Osteoblast (primary cell): ENCODE measurements around the gene TNN. TPM values are rescaled to one million over a fixed set of nuclear protein-coding genes. Genes with fewer than 3 reads are reported as not detected.

Experiments used
- DNase-seq: peaks from one replicate; pipeline ENCODE4 v3.0.0; 2011; ENCODE audit warnings: low spot score, mixed read lengths; ENCODE audit not compliant: insufficient read length; ENCODE audit errors: missing footprints
- H2AFZ ChIP-seq: 2 replicates; pipeline ENCODE4 v1.6.0; 2011; ENCODE audit warnings: mild to moderate bottlenecking, low read length
- H3K27ac ChIP-seq: 2 replicates; pipeline ENCODE4 v1.5.1; 2011; ENCODE audit warnings: mild to moderate bottlenecking, low read depth, low read length, moderate library complexity
- H3K27me3 ChIP-seq: 2 replicates; pipeline ENCODE4 v1.6.0; 2012; ENCODE audit warnings: mild to moderate bottlenecking, control low read depth, inconsistent platforms, low read length, moderate library complexity; ENCODE audit not compliant: insufficient read depth
- H3K36me3 ChIP-seq: 2 replicates; pipeline ENCODE4 v1.5.1; 2011; ENCODE audit warnings: mild to moderate bottlenecking, low read length, control low read depth, moderate library complexity; ENCODE audit not compliant: insufficient read depth
- H3K4me1 ChIP-seq: 2 replicates; pipeline ENCODE4 v1.5.1; 2011; ENCODE audit warnings: mild to moderate bottlenecking, low read length, control low read depth, moderate library complexity; ENCODE audit not compliant: insufficient read depth
- H3K4me2 ChIP-seq: 2 replicates; pipeline ENCODE4 v1.6.0; 2011; ENCODE audit warnings: mild to moderate bottlenecking, low read length; ENCODE audit not compliant: insufficient read depth
- H3K4me3 ChIP-seq: fragments of 200-600 bp; sonication (generic); 3 replicates; pipeline ENCODE4 v1.5.1; 2012; ENCODE audit warnings: mild to moderate bottlenecking, low read length, inconsistent platforms; ENCODE audit not compliant: insufficient read depth
- H3K79me2 ChIP-seq: 2 replicates; pipeline ENCODE4 v1.6.0; 2012; ENCODE audit warnings: mild to moderate bottlenecking, low read length, control low read depth, inconsistent platforms; ENCODE audit not compliant: insufficient read depth
- H3K9me3 ChIP-seq: 2 replicates; pipeline ENCODE4 v1.5.1; 2011; ENCODE audit warnings: low read depth, low read length, control low read depth
- H4K20me1 ChIP-seq: 2 replicates; pipeline ENCODE4 v1.6.0; 2012; ENCODE audit warnings: mild to moderate bottlenecking, low read length, control low read depth; ENCODE audit not compliant: insufficient read depth
- CTCF ChIP-seq: IDR thresholded peaks from 2 replicates; pipeline ENCODE4 v1.5.1; 2011; ENCODE audit warnings: mild to moderate bottlenecking, low read depth, low read length, moderate library complexity; ENCODE audit errors: extremely low read depth
- total RNA-seq: library from RNA; depleted of rRNA; stranded (reverse); fragments of >200 nt; gene quantifications from 2 replicates; pipeline ENCODE4 v1.2.3, GENCODE V29; 2012

The TNN gene
- total RNA-seq, 1 donor = under 0.01 TPM

- no peak overlapping the region for H3K4me3 ChIP-seq
- TF ChIP-seq CTCF = no peak
- no peak overlapping the region for H3K27ac ChIP-seq
- H3K4me2 ChIP-seq = no peak overlapping the region
- peaks cover 11% of the 10 kb centered on the region for H3K4me1 ChIP-seq
- peak; percentile 94 for DNase-seq
- no peaks in the 10 kb centered on the region for H3K27me3 ChIP-seq
- H4K20me1 ChIP-seq = no peaks in the 10 kb centered on the region
- H3K36me3 ChIP-seq = no peaks in the 10 kb centered on the region
- H3K9me3 ChIP-seq = no peaks in the 10 kb centered on the region
- H2AFZ ChIP-seq = no peak overlapping the region
- H3K79me2 ChIP-seq = no peaks in the 10 kb centered on the region
These were observed 8.2 kb downstream of the TNN start for GRCh38 chr1:175075572-175076568.

GRCh38 chr1:175077356-175078030 lies 9.9 kb downstream of the TNN start:
- H2AFZ ChIP-seq = no peak overlapping the region
- no peaks in the 10 kb centered on the region for H3K79me2 ChIP-seq
- H3K36me3 ChIP-seq = no peaks in the 10 kb centered on the region
- no peak for DNase-seq
- no peaks in the 10 kb centered on the region for H3K27me3 ChIP-seq
- H3K4me2 ChIP-seq = no peak overlapping the region
- no peak overlapping the region for H3K4me3 ChIP-seq
- no peak for TF ChIP-seq CTCF
- H4K20me1 ChIP-seq = no peaks in the 10 kb centered on the region
- H3K27ac ChIP-seq = no peak overlapping the region
- H3K9me3 ChIP-seq = no peaks in the 10 kb centered on the region
- peaks cover 7% of the 10 kb centered on the region for H3K4me1 ChIP-seq

GRCh38 chr1:175078629-175079028 lies 11.0 kb downstream of the TNN start:
- no peak for DNase-seq

More at GRCh38 chr1:175078629-175079028, 11.0 kb downstream of the TNN start:
- Histone ChIP-seq H3K27ac (no peak overlapping the region), H3K27me3 (no peaks in the 10 kb centered on the region), H3K9me3 (no peaks in the 10 kb centered on the region), H3K4me1 (no peaks in the 10 kb centered on the region), H4K20me1 (no peaks in the 10 kb centered on the region), H2AFZ (no peak overlapping the region), H3K36me3 (no peaks in the 10 kb centered on the region), H3K79me2 (no peaks in the 10 kb centered on the region), H3K4me2 (no peak overlapping the region), H3K4me3 (no peak overlapping the region)
- no peak for TF ChIP-seq CTCF
